T-helper 2 cell (primary cell): ENCODE results near the gene SLCO1C1.
A peak's percentile ranks its signal among the peaks of the same experiment; 100 is the strongest.

Source experiments
- DNase-seq, 5 experiments: peaks; one replicate each; pipeline versions ENCODE4 v3.0.0 to v3.0.0-alpha.2; 2012 to 2022

The SLCO1C1 gene

DNA sequence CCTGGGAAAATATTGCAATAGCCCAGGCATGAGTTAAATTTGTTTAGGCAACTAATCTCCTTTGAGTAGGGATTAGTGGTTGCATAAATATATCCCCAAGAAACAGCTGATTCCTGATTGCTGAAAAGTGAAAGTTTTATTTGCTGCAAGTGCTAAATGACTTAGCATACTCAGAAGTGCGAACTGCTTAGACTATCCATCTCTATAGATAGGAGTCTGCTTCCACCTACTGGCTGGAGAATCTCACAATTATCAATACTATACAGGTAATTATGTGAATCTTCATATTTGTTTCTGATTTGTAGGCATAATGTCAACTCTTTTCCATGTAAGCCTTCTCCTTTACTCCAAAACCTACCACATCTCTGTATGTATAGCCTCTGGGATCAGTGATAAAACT is 103.4 kb downstream of the SLCO1C1 start:
- peak in 1 of 5 experiments; percentile 2 for DNase-seq

DNA sequence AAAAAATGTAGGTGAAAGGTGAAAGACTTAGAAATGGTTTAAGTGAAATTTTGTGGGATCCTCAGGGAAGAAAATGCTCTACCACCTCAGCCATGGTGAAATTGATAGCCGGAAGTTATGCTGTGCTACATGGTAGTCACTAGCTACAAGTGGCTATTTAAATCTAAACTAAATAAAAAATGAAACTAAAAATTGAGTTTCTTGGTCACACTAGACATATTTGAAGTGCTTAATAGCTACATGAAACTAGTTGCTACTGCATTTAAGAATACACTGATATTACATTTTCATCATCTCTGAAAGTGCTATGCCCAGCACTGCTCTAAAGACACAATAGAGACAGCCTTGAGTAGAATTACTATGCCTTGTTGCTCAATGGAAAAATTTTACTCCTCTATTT is 105.0 kb downstream of the SLCO1C1 start:
- no peak for DNase-seq

DNA sequence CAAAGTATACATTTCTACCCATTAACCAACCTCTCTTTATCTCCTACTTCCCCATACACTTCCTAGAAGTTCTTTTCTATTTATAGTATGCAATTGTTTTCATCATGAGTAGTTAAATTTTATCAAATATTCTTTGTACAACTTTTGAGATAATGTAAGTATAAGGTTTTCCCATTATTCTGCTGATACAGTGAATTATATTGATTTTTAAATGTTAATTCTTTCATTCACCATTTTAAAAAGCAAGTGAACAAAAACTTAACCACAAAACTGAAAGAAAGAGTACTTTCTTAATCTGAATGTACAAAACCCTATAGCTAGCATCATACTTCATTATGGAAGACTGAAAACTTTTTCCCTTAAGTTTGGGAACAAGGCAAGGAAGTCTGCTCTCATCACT is 105.9 kb downstream of the SLCO1C1 start:
- no peak for DNase-seq
